ENCODE measurements around the gene MBTPS1. TPM values are rescaled to one million over a fixed set of nuclear protein-coding genes. Genes with fewer than 3 reads are reported as not detected.

MBTPS1 gene
- total and polyA plus RNA-seq, 10 of the 15 experiments (the other 5 are each of a cell fraction or from before 2014, with no cell fraction given) = 1.3 to 43.9 (median 35.2) TPM

GRCh38 chr16:84042308-84042878 lies 74.3 kb downstream of the MBTPS1 start, which contains the start of gene SLC38A8:
SLC38A8 (minus strand) TSS chr16:84042795; CDS start chr16:84042157, 638 bp downstream.
- Histone ChIP-seq H3K27me3 (replicated peaks in 1 of 2; ENCODE audit: control insufficient read depth in 2 of 2, insufficient read depth in 2 of 2, low read length in 1 of 2) (no peaks in the 10 kb centered on the region; a peak in 3 of 4 replicates), H3K4me1 (ENCODE audit: control insufficient read depth, insufficient read depth, low read length) (no peaks in the 10 kb centered on the region), H3K9me3 (replicated peaks; ENCODE audit: control insufficient read depth, insufficient read depth, low read length) (no peaks in the 10 kb centered on the region), H3K4me2 (ENCODE audit: control insufficient read depth, insufficient read depth) (no peak within 1 kb of the TSS), H2AFZ (ENCODE audit: control insufficient read depth, low read depth, low read length) (no peak within 1 kb of the TSS), H3K36me3 (ENCODE audit: control insufficient read depth in 2 of 2, insufficient read depth in 2 of 2, low read length in 1 of 2) (no peaks in the 10 kb centered on the region), H3K9ac (ENCODE audit: control insufficient read depth, insufficient read depth, low read length) (no peak within 1 kb of the TSS), H3K27ac (ENCODE audit: control insufficient read depth, insufficient read depth) (no peak within 1 kb of the TSS), H4K20me1 (ENCODE audit: control insufficient read depth, insufficient read depth) (no peaks in the 10 kb centered on the region), H3K4me3 (no peak within 1 kb of the TSS), H3K79me2 (ENCODE audit: control insufficient read depth, insufficient read depth, low read length) (no peaks in the 10 kb centered on the region)
- ChIA-PET POLR2A (no interaction called here), RAD21 (ENCODE audit: unreplicated experiment) (no interaction called here), SMC1A (ENCODE audit: uncharacterized antibody, unreplicated experiment) (no interaction called here), CTCF (no interaction called here)
- in situ Hi-C loops (cut with MboI) = no loop called here
- no TSS peak for BruUV-seq (replicated peaks)
- intact Hi-C loops (cut with micrococcal nuclease; ENCODE audit: unreplicated experiment) = no loop called here
- FAIRE-seq (no peak), DNase-seq (ENCODE audit: low read depth, low spot score) (no peak), ATAC-seq (no peak)
- WGBS (ENCODE audit: insufficient coverage, insufficient replicate concordance, low lambda C conversion rate, missing lambda C conversion rate) = 20% methylated on average over 9 of the region's 9 CpGs
- TF ChIP-seq MTA2 (IDR thresholded peaks at IDR 0.05; ENCODE audit: low read depth) (no peak), ZNF274 (IDR thresholded peaks at IDR 0.05; ENCODE audit: insufficient read depth, insufficient read length) (no peak), ZNF622 (IDR thresholded peaks at IDR 0.05) (no peak), BMI1 (IDR thresholded peaks at IDR 0.05; ENCODE audit: borderline replicate concordance) (no peak), BCL3 (IDR thresholded peaks at IDR 0.05; ENCODE audit: borderline replicate concordance, insufficient read depth, low read depth, low read length, poor library complexity, severe bottlenecking) (no peak), STAT3 (IDR thresholded peaks at IDR 0.05; ENCODE audit: low read depth, low read length) (no peak), ASH2L (IDR thresholded peaks at IDR 0.05; ENCODE audit: borderline replicate concordance, low read depth) (no peak), RAD21 (IDR thresholded peaks at IDR 0.05; ENCODE audit: insufficient read depth, low read depth, low read length) (no peak), IRF5 (IDR thresholded peaks at IDR 0.05; ENCODE audit: borderline replicate concordance) (no peak), REST (IDR thresholded peaks at IDR 0.05; ENCODE audit: low read depth, low read length) (no peak)
- TF ChIP-seq, protein P1, sequence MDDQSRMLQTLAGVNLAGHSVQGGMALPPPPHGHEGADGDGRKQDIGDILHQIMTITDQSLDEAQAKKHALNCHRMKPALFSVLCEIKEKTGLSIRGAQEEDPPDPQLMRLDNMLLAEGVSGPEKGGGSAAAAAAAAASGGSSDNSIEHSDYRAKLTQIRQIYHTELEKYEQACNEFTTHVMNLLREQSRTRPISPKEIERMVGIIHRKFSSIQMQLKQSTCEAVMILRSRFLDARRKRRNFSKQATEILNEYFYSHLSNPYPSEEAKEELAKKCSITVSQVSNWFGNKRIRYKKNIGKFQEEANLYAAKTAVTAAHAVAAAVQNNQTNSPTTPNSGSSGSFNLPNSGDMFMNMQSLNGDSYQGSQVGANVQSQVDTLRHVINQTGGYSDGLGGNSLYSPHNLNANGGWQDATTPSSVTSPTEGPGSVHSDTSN (IDR thresholded peaks at IDR 0.05; ENCODE audit: insufficient replicate concordance, low read depth, low read length) = no peak
- TF ChIP-seq, protein P2, sequence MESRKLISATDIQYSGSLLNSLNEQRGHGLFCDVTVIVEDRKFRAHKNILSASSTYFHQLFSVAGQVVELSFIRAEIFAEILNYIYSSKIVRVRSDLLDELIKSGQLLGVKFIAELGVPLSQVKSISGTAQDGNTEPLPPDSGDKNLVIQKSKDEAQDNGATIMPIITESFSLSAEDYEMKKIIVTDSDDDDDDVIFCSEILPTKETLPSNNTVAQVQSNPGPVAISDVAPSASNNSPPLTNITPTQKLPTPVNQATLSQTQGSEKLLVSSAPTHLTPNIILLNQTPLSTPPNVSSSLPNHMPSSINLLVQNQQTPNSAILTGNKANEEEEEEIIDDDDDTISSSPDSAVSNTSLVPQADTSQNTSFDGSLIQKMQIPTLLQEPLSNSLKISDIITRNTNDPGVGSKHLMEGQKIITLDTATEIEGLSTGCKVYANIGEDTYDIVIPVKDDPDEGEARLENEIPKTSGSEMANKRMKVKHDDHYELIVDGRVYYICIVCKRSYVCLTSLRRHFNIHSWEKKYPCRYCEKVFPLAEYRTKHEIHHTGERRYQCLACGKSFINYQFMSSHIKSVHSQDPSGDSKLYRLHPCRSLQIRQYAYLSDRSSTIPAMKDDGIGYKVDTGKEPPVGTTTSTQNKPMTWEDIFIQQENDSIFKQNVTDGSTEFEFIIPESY (IDR thresholded peaks at IDR 0.05) = no peak

All from GM12878 (cell line).